ENCODE data around the gene SNX20. TPM values are rescaled to one million over a fixed set of nuclear protein-coding genes. Genes with fewer than 3 reads are reported as not detected.

SNX20 gene
- total and polyA plus RNA-seq, 8 donors: 0.09 to 2.8 (median 0.49) TPM

- FAIRE-seq: no peak
- 78% methylated on average over 5 of the region's 5 CpGs for WGBS, 2 donors
- intact Hi-C loops (cut with DNase I): no loop called here
- no peaks in the 10 kb centered on the region for H3K27me3 ChIP-seq
- TF ChIP-seq CTCF (IDR thresholded peaks at IDR 0.05): no peak
- ATAC-seq: no peak
- no peaks in the 10 kb centered on the region for H3K4me1 ChIP-seq
- H3K9me3 ChIP-seq: no peaks in the 10 kb centered on the region
- no peak for DNase-seq
- H3K27ac ChIP-seq: no peak overlapping the region
- H3K36me3 ChIP-seq: no peaks in the 10 kb centered on the region
- no peak overlapping the region for H3K4me3 ChIP-seq
Observed at GRCh38 chr16:50717494-50717893, 36.4 kb upstream of the SNX20 start.

- no peaks in the 10 kb centered on the region for H3K9me3 ChIP-seq
- DNase-seq: no peak
- H3K4me3 ChIP-seq: no peak overlapping the region
- no peak for TF ChIP-seq CTCF (IDR thresholded peaks at IDR 0.05)
- H3K27ac ChIP-seq: no peak overlapping the region
- H3K4me1 ChIP-seq: no peaks in the 10 kb centered on the region
- no peaks in the 10 kb centered on the region for H3K36me3 ChIP-seq
- no peaks in the 10 kb centered on the region for H3K27me3 ChIP-seq
- 74 to 86% methylated on average over 4 of the region's 4 CpGs for WGBS, 2 donors
- no peak for FAIRE-seq
- intact Hi-C loops (cut with DNase I): no loop called here
- no peak for ATAC-seq
Observed at GRCh38 chr16:50717091-50717490, 36.0 kb upstream of the SNX20 start.

- H3K4me3 ChIP-seq: no peak overlapping the region
- H3K36me3 ChIP-seq: no peaks in the 10 kb centered on the region
- no peaks in the 10 kb centered on the region for H3K27me3 ChIP-seq
- TF ChIP-seq CTCF (IDR thresholded peaks at IDR 0.05): no peak
- H3K4me1 ChIP-seq: no peaks in the 10 kb centered on the region
- intact Hi-C loops (cut with DNase I): no loop called here
- no peak for FAIRE-seq
- no peaks in the 10 kb centered on the region for H3K9me3 ChIP-seq
- ATAC-seq: no peak
- peak overlapping the region in 3 of 4 donors; percentile 1 to 38 (median 35) for H3K27ac ChIP-seq
- 68 to 74% methylated on average over 4 of the region's 4 CpGs for WGBS, 2 donors
- no peak for DNase-seq
Observed at GRCh38 chr16:50712956-50713355, 31.8 kb upstream of the SNX20 start.

GRCh38 chr16:50712560-50712898, 31.4 kb upstream of the SNX20 start:
- no peaks in the 10 kb centered on the region for H3K27me3 ChIP-seq
- 37 to 59% methylated on average over 3 of the region's 3 CpGs for WGBS, 2 donors
- no peaks in the 10 kb centered on the region for H3K9me3 ChIP-seq
- ATAC-seq (peak in 3 of 4 donors; percentile 34 to 57 (median 50)), DNase-seq (no peak), FAIRE-seq (no peak)
- no peak overlapping the region for H3K4me3 ChIP-seq
- H3K36me3 ChIP-seq: no peaks in the 10 kb centered on the region
- no peaks in the 10 kb centered on the region for H3K4me1 ChIP-seq
- H3K27ac ChIP-seq: peak overlapping the region; percentile 16 to 44 (median 36)
- intact Hi-C loops (cut with DNase I): no loop called here
- no peak for TF ChIP-seq CTCF (IDR thresholded peaks at IDR 0.05)

- ATAC-seq (peak; percentile 20 to 52 (median 35)), FAIRE-seq (no peak), DNase-seq (peak in 3 of 6 donors; percentile 36 to 74 (median 46))
- 71 to 76% methylated on average over 25 of the region's 25 CpGs for WGBS, 2 donors
- H3K9me3 ChIP-seq: no peaks in the 10 kb centered on the region
- intact Hi-C loops (cut with DNase I): no loop called here
- TF ChIP-seq CTCF (IDR thresholded peaks at IDR 0.05): no peak
- H3K4me3 ChIP-seq: no peak overlapping the region
- no peaks in the 10 kb centered on the region for H3K36me3 ChIP-seq
- H3K4me1 ChIP-seq: no peaks in the 10 kb centered on the region
- H3K27ac ChIP-seq: peak overlapping the region; percentile 5 to 44 (median 26)
- no peaks in the 10 kb centered on the region for H3K27me3 ChIP-seq
Observed at GRCh38 chr16:50711862-50712559, 30.9 kb upstream of the SNX20 start.
